Measurements from ENCODE around the gene SHF. TPM values are rescaled to one million over a fixed set of nuclear protein-coding genes. Genes with fewer than 3 reads are reported as not detected.

Gene SHF
- total and polyA plus RNA-seq, 2 of the 4 experiments (the other 2 are of a cell fraction), result 1.8 to 3.5 TPM

GRCh38 chr15:45201557-45201859 lies 13.7 kb upstream of the SHF start:
- H3K56ac ChIP-seq (ENCODE audit: extremely low read depth, insufficient read depth, low read length), result no peak overlapping the region
- H3K27ac ChIP-seq (ENCODE audit: insufficient read depth, low read length), result no peak overlapping the region
- peaks cover 2% of the 10 kb centered on the region; the same call in 1 of the 2 replicates for H3K4me1 ChIP-seq (ENCODE audit: control insufficient read depth, insufficient read depth, low read length)
- no peaks in the 10 kb centered on the region for H3K36me3 ChIP-seq (ENCODE audit: control insufficient read depth, insufficient read depth, low read length)
- H3K4me2 ChIP-seq (ENCODE audit: low read depth, low read length), result no peak overlapping the region
- H4K20me1 ChIP-seq (ENCODE audit: insufficient read depth, low read length), result no peaks in the 10 kb centered on the region
- H4K8ac ChIP-seq (ENCODE audit: low read depth in 2 of 2, low read length in 2 of 2), result no peak overlapping the region
- ChIA-PET CTCF (interaction anchor here (2.9 kb wide), 1 partner anchor 38 kb away, joined by 11 read pairs; no protein-coding TSS in a partner anchor), POLR2A (ENCODE audit: unreplicated experiment) (no interaction called here)
- no peak overlapping the region for H3K9ac ChIP-seq (ENCODE audit: low read depth, low read length)
- H3K79me1 ChIP-seq (ENCODE audit: low read depth in 1 of 2, low read length in 2 of 2), result no peaks in the 10 kb centered on the region
- H4K91ac ChIP-seq (ENCODE audit: insufficient read depth, low read depth, low read length), result no peak overlapping the region
- no peaks in the 10 kb centered on the region for H3K27me3 ChIP-seq (ENCODE audit: control insufficient read depth, insufficient read depth, low read length)
- H2BK5ac ChIP-seq (ENCODE audit: low read depth, low read length, poor library complexity, severe bottlenecking), result no peak overlapping the region
- H4K5ac ChIP-seq (ENCODE audit: low read depth, low read length), result no peak overlapping the region
- H2BK20ac ChIP-seq (ENCODE audit: low read depth, low read length), result no peak overlapping the region
- 0 out of 2 replicates have a peak, but pooled peaks cover 6% of the 10 kb centered on the region for H3K9me1 ChIP-seq (ENCODE audit: insufficient read depth, low read length)
- no peak overlapping the region for H2BK120ac ChIP-seq (ENCODE audit: low read depth, low read length)
- no peak overlapping the region for H2AFZ ChIP-seq (replicated peaks; ENCODE audit: low read length, poor library complexity)
- ATAC-seq (ENCODE audit: low read depth), result no peak
- no peak for DNase-seq
- H3K18ac ChIP-seq (ENCODE audit: low read depth, low read length), result no peak overlapping the region
- no peak overlapping the region for H3K4ac ChIP-seq (ENCODE audit: low read depth, low read length)
- no peak overlapping the region for H2AK5ac ChIP-seq (ENCODE audit: low read depth, low read length)
- intact Hi-C loops (cut with micrococcal nuclease) (no loop called here), in situ Hi-C loops (cut with MboI; ENCODE audit: low sequenced_read_pairs) (no loop called here), dilution Hi-C loops (cut with HindIII; ENCODE audit: low sequenced_read_pairs, unreplicated experiment) (no loop called here)
- BruUV-seq (replicated peaks), result no TSS peak
- no peak overlapping the region for H2AK9ac ChIP-seq (replicated peaks; ENCODE audit: low read depth, low read length, poor library complexity)
- WGBS, 2 experiments (ENCODE audit: extremely low coverage in 2 of 2, insufficient read length in 1 of 2), result no CpG with 5 or more reads among the region's 3 CpGs
- no peak overlapping the region for H3K23ac ChIP-seq (ENCODE audit: low read depth, low read length)
- H3K14ac ChIP-seq (replicated peaks; ENCODE audit: low read depth, low read length), result no peak overlapping the region
- no peak for TF ChIP-seq FOS (IDR thresholded peaks at IDR 0.05; ENCODE audit: low read depth, low read length)
- no peak for TF ChIP-seq NFE2L2 (IDR thresholded peaks at IDR 0.05; ENCODE audit: low read depth, low read length)
- TF ChIP-seq MAFK (IDR thresholded peaks at IDR 0.05; ENCODE audit: low read depth, low read length), result no peak
- no peak for TF ChIP-seq MXI1 (IDR thresholded peaks at IDR 0.05; ENCODE audit: borderline replicate concordance, low read depth, low read length)
- no peak for TF ChIP-seq BHLHE40 (IDR thresholded peaks at IDR 0.05; ENCODE audit: low read depth, low read length)
- TF ChIP-seq RCOR1 (IDR thresholded peaks at IDR 0.05; ENCODE audit: insufficient replicate concordance, low read length), result no peak
- no peak overlapping the region for H2BK15ac ChIP-seq (ENCODE audit: low read depth, low read length)
- H3K9me3 ChIP-seq (ENCODE audit: control insufficient read depth, insufficient read depth, low read length), result no peaks in the 10 kb centered on the region
- H3K4me3 ChIP-seq (ENCODE audit: insufficient read depth, low read depth, low read length), result no peak overlapping the region
